ENCODE results near the gene CIITA.

The CIITA gene

DNA sequence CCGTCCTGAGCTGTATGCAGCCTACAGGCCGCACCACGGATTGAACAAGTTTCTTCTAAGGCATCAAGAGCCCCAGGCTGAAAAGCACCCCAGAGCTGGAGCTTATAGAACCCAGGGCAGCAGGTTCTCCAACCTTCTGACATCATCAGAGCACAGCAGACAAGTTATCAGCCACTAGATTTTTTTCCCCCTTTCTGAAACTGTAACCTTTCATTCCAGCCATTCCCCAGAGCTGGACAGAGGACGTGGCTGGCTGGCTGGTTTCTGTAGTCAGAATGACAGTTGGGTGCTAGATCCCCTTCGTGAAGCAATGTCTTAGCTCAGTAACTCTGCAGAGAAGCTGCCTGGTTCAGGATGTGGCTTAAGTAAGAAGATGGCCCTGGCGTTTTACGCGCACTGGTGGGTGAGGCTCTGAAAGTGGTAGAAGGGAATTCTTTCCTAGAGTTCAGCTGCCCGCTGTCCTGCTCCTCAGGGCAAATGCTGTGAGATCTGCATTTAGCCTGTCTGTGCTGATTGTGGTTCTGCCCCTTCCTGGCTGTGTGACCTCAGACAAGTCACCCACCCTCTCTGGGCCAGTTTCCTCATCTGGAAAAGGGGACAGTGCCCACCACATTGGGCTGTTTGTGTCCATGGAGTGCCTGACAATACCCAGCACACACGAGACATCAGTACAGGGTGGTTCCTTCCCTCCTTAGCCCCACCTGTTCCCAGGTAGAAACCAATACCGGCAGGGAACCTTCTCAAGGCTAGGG, 56.1 kb downstream of the CIITA start:
- ChIA-PET POLR2A (ENCODE audit: low non-redundant PET) (no interaction called here), CTCF (no interaction called here)
- no peak overlapping the region for H3K27ac ChIP-seq
- TF ChIP-seq, protein P1, sequence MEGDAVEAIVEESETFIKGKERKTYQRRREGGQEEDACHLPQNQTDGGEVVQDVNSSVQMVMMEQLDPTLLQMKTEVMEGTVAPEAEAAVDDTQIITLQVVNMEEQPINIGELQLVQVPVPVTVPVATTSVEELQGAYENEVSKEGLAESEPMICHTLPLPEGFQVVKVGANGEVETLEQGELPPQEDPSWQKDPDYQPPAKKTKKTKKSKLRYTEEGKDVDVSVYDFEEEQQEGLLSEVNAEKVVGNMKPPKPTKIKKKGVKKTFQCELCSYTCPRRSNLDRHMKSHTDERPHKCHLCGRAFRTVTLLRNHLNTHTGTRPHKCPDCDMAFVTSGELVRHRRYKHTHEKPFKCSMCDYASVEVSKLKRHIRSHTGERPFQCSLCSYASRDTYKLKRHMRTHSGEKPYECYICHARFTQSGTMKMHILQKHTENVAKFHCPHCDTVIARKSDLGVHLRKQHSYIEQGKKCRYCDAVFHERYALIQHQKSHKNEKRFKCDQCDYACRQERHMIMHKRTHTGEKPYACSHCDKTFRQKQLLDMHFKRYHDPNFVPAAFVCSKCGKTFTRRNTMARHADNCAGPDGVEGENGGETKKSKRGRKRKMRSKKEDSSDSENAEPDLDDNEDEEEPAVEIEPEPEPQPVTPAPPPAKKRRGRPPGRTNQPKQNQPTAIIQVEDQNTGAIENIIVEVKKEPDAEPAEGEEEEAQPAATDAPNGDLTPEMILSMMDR (conservative IDR thresholded peaks at IDR 0.05; ENCODE audit: low read depth), result no peak
- DNase-seq (ENCODE audit: low spot score), result no peak

DNA sequence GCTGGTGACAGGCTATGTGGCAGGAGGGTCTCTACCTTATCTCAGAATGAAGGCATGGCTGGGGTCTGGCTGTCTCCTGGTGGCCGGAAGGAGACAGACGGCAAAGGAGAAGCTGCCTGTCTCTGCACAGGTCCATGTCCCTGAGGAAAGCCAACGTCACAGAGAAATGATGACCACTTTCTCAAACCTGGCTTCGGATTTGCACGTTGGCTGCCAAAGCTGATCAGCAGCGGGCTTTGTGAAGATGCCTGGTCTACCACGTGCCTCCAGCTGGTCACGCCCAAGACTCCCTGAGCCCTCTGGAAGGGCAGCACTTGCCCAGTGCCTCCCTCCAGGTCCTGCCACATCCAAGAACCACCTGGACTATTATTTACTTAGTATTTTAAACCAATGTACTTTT, 56.9 kb downstream of the CIITA start:
- CTCF ChIA-PET, result no interaction called here
- TF ChIP-seq, protein P1 (conservative IDR thresholded peaks at IDR 0.05; ENCODE audit: low read depth), result no peak

DNA sequence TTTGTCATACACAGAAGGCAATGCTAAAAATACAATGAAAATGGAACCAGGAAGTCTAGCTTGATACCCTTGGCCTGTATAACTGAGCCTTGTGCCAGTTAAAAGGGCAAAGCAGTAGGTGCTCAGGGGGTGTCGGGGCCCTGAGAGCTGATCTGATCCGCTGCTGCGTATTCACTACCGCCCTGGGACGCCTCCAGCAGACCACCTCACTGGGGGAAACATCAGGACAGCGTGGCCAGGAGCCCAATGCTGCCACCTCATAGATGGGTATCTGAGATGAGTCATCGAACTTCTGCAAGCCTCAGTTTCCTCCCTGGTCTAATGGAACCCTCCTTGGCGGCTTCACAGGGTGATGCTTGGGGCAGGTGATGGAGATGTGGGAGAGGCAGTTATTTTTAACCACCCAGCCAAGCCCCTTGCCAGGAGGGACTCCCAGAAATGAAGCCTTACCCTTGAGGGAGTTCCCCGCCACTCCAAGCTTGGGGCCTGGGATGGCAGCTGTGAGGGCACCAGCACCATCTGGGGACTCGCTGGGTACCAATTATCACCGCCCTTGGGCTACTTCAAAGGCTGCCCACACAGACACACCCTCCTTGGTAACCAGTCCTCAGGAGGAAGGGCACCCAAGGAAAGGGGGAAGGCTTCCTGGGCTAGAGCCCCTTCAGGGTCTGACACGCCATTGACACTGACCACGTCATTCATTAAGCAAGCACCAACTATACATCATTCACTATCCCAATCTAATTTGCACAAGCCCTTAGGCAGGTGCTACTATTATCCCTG, 57.5 kb downstream of the CIITA start:
- TF ChIP-seq, protein P1 (conservative IDR thresholded peaks at IDR 0.05; ENCODE audit: low read depth), result no peak
- no peak for DNase-seq (ENCODE audit: low spot score)
- no peak overlapping the region for H3K27ac ChIP-seq
- CTCF ChIA-PET, result interaction anchor here (0.6 kb wide), 1 partner anchor 179 kb away, joined by 3 read pairs; no protein-coding TSS in a partner anchor
- POLR2A ChIA-PET (ENCODE audit: low non-redundant PET), result no interaction called here

More for the DNA sequence above, 56.9 kb downstream of the CIITA start:
- H3K27ac ChIP-seq, result no peak overlapping the region
- DNase-seq (ENCODE audit: low spot score), result no peak
- POLR2A ChIA-PET (ENCODE audit: low non-redundant PET), result no interaction called here

DNA sequence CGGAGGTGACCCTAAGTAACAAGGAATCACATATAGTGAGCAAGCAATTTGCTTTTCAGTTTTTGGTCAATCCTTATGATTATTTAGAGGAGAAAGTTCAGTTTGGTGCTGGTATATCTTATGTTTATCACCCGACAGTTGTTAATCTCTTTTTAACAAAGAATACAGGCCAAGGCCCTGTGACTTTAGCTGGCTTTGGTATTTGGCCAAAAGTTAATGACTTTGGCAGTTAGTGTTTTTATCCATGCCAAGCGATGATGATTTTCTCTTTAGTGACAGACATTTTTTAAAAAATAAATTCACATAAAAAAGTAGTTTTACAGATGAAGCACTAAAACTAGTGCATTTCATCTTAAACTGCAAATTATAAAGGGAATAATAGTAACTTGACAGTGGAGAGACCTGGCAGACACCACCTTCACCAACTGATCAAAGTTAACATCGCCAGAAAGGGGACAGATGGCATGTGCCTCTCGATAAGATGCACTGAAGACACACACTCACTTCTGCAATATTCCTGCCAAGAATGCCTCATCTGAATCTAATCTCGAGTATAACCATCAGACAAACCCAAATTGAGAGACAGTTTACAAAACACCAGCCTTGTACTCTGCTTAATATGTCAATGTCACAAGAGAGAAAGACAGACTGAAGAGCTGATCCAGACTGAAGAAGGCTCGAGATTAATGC, 58.4 kb downstream of the CIITA start:
- DNase-seq (ENCODE audit: low spot score), result no peak
- ChIA-PET CTCF (no interaction called here), POLR2A (ENCODE audit: low non-redundant PET) (no interaction called here)
- TF ChIP-seq, protein P1 (conservative IDR thresholded peaks at IDR 0.05; ENCODE audit: low read depth), result no peak
- no peak overlapping the region for H3K27ac ChIP-seq

DNA sequence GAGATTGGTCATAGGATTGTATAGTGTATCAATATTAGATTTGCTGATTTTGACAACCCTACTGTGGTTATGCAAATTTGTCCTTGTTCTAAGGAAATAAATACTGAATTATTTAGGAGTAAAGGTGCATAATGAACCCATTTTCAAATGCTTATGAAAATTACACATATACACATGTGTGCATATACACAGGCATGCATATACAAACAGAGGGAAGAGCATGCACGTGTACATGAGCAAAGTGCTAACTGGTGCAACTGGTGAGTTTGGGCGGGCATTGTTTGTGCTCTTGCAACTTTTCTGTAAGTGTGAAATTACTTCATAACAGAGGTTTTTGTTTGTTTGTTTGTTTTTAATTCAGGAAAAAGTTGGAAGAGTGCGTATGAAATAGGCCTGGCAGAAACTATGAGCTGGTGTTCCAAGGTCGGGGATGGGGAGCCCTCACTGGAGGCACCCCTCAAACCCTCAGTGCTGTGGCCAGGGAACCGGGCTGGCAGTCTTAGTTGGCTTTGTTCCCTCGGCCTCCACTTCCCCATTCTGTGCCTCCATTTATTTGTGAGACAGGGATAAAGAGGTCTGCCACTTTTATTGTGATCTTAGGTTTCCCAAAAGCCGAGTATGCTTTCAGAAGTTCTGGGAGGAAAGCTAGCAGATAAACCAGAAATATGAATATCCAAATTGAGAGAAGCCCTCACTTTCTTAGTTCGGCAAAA, 59.4 kb downstream of the CIITA start:
- H3K27ac ChIP-seq, result no peak overlapping the region
- DNase-seq (ENCODE audit: low spot score), result no peak
- ChIA-PET POLR2A (ENCODE audit: low non-redundant PET) (no interaction called here), CTCF (interaction anchor here (2.0 kb wide), 1 partner anchor 18 kb away, joined by 5 read pairs; no protein-coding TSS in a partner anchor)
- TF ChIP-seq, protein P1 (conservative IDR thresholded peaks at IDR 0.05; ENCODE audit: low read depth), result no peak
